Right lobe of liver (tissue), 4 donors: ENCODE data around the gene ADAM10.

Experiments
- POLR2A ChIP-seq: fragments of 450-650 bp; IDR thresholded peaks from one replicate; pipeline ENCODE4 v1.6.1; 2017; ENCODE audit warnings: antibody characterized with exemption, mild to moderate bottlenecking
- TF ChIP-seq, protein P1 (sequence below), 4 donors: fragments of 200-600 bp in 3 of 4; fragments of 450-650 bp in 1 of 4; IDR thresholded peaks; one replicate each; pipeline versions ENCODE4 v1.5.1 to v1.8.0; 2016 to 2022; ENCODE audit warnings: antibody characterized with exemption in 4 of 4, mild to moderate bottlenecking in 2 of 4
- donor health status: DM: no; HTN: no; CAD: no.
- donor health status: DM: no; HTN: no; CAD: no.
- donor health status: DM: no; HTN: yes; CAD: no.

DNA sequence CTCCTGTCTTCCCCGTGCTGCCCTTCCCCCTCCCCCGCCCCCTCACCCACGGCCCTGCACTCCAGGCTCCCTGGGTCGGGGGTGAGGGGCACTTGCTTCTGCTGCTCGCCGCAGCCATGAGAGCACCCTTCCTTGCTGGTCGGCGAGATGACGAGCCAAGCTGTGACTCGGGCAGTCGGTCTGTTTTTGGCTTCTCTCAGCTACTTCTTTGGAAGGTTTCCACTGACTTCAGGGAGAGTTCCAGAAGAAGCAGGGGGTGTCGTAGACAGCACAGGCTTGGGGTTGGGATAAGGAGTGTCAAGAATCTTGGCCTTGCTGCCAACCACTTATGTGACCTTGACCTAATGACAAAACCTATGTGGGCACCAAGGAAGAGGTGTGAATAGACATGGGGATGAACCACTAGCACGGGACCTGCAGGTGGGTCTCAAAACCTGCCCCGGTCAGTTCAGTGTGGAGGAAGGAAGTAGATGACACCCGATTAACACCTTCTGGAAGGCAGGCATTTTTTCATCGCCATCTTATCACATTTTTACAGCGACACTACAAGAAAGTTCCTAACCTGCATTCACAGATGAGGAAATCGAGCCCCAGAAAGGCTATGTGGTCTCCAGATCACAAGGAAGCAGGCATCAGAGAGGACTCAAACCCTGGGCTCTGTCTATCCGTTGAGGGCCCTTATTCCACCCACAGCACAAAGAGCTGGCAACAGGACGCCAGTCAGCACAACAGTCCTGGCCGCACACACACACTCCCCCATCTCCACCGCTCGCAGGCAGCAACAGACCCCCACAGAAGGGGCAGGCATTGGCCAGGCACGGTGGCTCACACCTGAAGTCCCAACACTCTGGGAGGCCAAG is 196.8 kb downstream of the ADAM10 start:
- TF ChIP-seq, protein P1, sequence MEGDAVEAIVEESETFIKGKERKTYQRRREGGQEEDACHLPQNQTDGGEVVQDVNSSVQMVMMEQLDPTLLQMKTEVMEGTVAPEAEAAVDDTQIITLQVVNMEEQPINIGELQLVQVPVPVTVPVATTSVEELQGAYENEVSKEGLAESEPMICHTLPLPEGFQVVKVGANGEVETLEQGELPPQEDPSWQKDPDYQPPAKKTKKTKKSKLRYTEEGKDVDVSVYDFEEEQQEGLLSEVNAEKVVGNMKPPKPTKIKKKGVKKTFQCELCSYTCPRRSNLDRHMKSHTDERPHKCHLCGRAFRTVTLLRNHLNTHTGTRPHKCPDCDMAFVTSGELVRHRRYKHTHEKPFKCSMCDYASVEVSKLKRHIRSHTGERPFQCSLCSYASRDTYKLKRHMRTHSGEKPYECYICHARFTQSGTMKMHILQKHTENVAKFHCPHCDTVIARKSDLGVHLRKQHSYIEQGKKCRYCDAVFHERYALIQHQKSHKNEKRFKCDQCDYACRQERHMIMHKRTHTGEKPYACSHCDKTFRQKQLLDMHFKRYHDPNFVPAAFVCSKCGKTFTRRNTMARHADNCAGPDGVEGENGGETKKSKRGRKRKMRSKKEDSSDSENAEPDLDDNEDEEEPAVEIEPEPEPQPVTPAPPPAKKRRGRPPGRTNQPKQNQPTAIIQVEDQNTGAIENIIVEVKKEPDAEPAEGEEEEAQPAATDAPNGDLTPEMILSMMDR (IDR thresholded peaks at IDR 0.05) = no peak
- no peak for TF ChIP-seq POLR2A
